MM.1S (cell line): Measurements from ENCODE around the gene NTM.

Source experiments
- CTCF ChIP-seq: fragments of 300-600 bp; sonication (generic); IDR thresholded peaks from 2 replicates; pipeline ENCODE4 v1.5.1; 2016; ENCODE audit warnings: antibody characterized with exemption, low read length, mixed read lengths
- EZH2 ChIP-seq: fragments of 300-600 bp; sonication (generic); optimal IDR thresholded peaks from 2 replicates; pipeline ENCODE3; 2017; ENCODE audit warnings: low read depth, mild to moderate bottlenecking, antibody characterized with exemption, low read length, mixed read lengths

GRCh38 chr11:131759140-131759539, 388.7 kb downstream of the NTM start:
- TF ChIP-seq CTCF, result no peak
- no peak for TF ChIP-seq EZH2
